Measurements from ENCODE around the gene MACO1.
"Not testable (repeated sequence)": the region's sequence is repeated elsewhere in the genome, so short reads cannot be mapped to it uniquely, and the experiment has no call there.

The MACO1 gene

GRCh38 chr1:25414578-25414977 lies 16.1 kb upstream of the MACO1 start:
- not testable (repeated sequence) for H3K27ac ChIP-seq

- not testable (repeated sequence) for H3K27ac ChIP-seq
Measured at GRCh38 chr1:25417280-25417679, 13.4 kb upstream of the MACO1 start.

- H3K27ac ChIP-seq, result not testable (repeated sequence)
Measured at GRCh38 chr1:25419339-25419738, 11.4 kb upstream of the MACO1 start.

GRCh38 chr1:25420715-25421114 lies 10.0 kb upstream of the MACO1 start, which contains the start of gene RHCE:
RHCE (minus strand) TSS chr1:25420825; CDS start chr1:25420786, 39 bp downstream.
- not testable (repeated sequence) for H3K27ac ChIP-seq

- not testable (repeated sequence) for H3K27ac ChIP-seq
Measured at GRCh38 chr1:25423206-25423605, 7.5 kb upstream of the MACO1 start.

GRCh38 chr1:25425098-25426085 lies 5.3 kb upstream of the MACO1 start:
- no peak overlapping the region for H3K27ac ChIP-seq

GRCh38 chr1:25427696-25428095 lies 3.0 kb upstream of the MACO1 start:
- H3K27ac ChIP-seq, result no peak overlapping the region
- TF ChIP-seq ZFX (IDR thresholded peaks at IDR 0.05; ENCODE audit: borderline replicate concordance), result no peak
- TF ChIP-seq CTCF (IDR thresholded peaks at IDR 0.05), result no peak

More at GRCh38 chr1:25425098-25426085, 5.3 kb upstream of the MACO1 start:
- TF ChIP-seq CTCF (IDR thresholded peaks at IDR 0.05), result no peak
- TF ChIP-seq ZFX (IDR thresholded peaks at IDR 0.05; ENCODE audit: borderline replicate concordance), result no peak

- TF ChIP-seq ZFX (IDR thresholded peaks at IDR 0.05; ENCODE audit: borderline replicate concordance) (no peak), CTCF (IDR thresholded peaks at IDR 0.05) (no peak)
- H3K27ac ChIP-seq, result no peak overlapping the region
Measured at GRCh38 chr1:25428475-25429166, 2.1 kb upstream of the MACO1 start.

- H3K27ac ChIP-seq, result peak overlapping the region; percentile 66
- TF ChIP-seq CTCF (IDR thresholded peaks at IDR 0.05) (peak; percentile 15; the same call in 1 of the 2 replicates), ZFX (IDR thresholded peaks at IDR 0.05; ENCODE audit: borderline replicate concordance) (no peak)
Measured at GRCh38 chr1:25430967-25431881, 527 bp downstream of the MACO1 start.

Data from 22Rv1 (cell line).